HepG2 (cell line): Measurements from ENCODE around the gene ITPK1. TPM values are rescaled to one million over a fixed set of nuclear protein-coding genes. Genes with fewer than 3 reads are reported as not detected.

Experiments used
- ARNTL ChIP-seq: sonication (generic); formaldehyde crosslinking; IDR thresholded peaks from 2 replicates; pipeline ENCODE4 v1.4.0; 2020; ENCODE audit warnings: mild to moderate bottlenecking, missing genetic modification reagents
- HNF1A ChIP-seq, 2 experiments: sonication (generic) in 1 of 2; formaldehyde crosslinking in 1 of 2; IDR thresholded peaks; 2 replicates each; pipeline versions ENCODE4 v1.4.0 to v1.6.1; 2016 to 2020; ENCODE audit warnings: borderline replicate concordance in 1 of 2, low read depth in 1 of 2, mild to moderate bottlenecking in 1 of 2, missing genetic modification reagents in 1 of 2
- MED1 ChIP-seq: sonication (generic); formaldehyde crosslinking; IDR thresholded peaks from 2 replicates; pipeline ENCODE4 v1.4.0; 2020; ENCODE audit warnings: missing genetic modification reagents
- MLX ChIP-seq: IDR thresholded peaks from 2 replicates; pipeline ENCODE4 v1.6.1; 2016
- NCOA1 ChIP-seq: sonication (generic); formaldehyde crosslinking; IDR thresholded peaks from 2 replicates; pipeline ENCODE4 v1.9.0; 2021; ENCODE audit warnings: missing genetic modification reagents
- TAF15 ChIP-seq: fragments of 200-400 bp; formaldehyde crosslinking; IDR thresholded peaks from one replicate; pipeline ENCODE4 v1.6.1; 2018; ENCODE audit warnings: mild to moderate bottlenecking, low read depth, low read length; ENCODE audit not compliant: poor library complexity, severe bottlenecking
- USF2 ChIP-seq, 2 experiments: sonication (generic) in 1 of 2; formaldehyde crosslinking in 1 of 2; IDR thresholded peaks; 2 replicates each; pipeline versions ENCODE4 v1.5.1 to v1.6.1; 2011 to 2020; ENCODE audit warnings: borderline replicate concordance in 1 of 2, low read depth in 1 of 2, low read length in 1 of 2, mild to moderate bottlenecking in 1 of 2, missing genetic modification reagents in 1 of 2, moderate library complexity in 1 of 2
- ZNF24 ChIP-seq: fragments of 450-650 bp; IDR thresholded peaks from 2 replicates; pipeline ENCODE4 v1.6.1; 2017; ENCODE audit warnings: antibody characterized with exemption, mild to moderate bottlenecking
- ZNF407 ChIP-seq: sonication (generic); formaldehyde crosslinking; IDR thresholded peaks from one replicate; pipeline ENCODE4 v1.5.1; 2020; ENCODE audit warnings: mild to moderate bottlenecking, missing genetic modification reagents; ENCODE audit errors: not compliant biosample characterization
- ZNF737 ChIP-seq: sonication (generic); formaldehyde crosslinking; IDR thresholded peaks from 2 replicates; pipeline ENCODE4 v1.5.0; 2020; ENCODE audit warnings: missing genetic modification reagents, mild to moderate bottlenecking, borderline replicate concordance
- polyA plus RNA-seq, 8 experiments: library from polyadenylated mRNA; depleted of rRNA in 3 of 8; stranded (reverse) in 7 of 8; unstranded in 1 of 8; fragments of >200 nt; fragmentation: Illumina TruSeq in 4 of 8; extraction: Trizol in 4 of 8; gene quantifications; 2 replicates each; pipeline versions ENCODE4 v1.2.1 to v1.2.3, GENCODE V29; 2011 to 2016; ENCODE audit warnings: low read depth in 4 of 8, missing spikeins in 1 of 8, mixed read lengths in 1 of 8; ENCODE audit not compliant: insufficient read depth in 1 of 8
- total RNA-seq, 5 experiments: library from RNA; depleted of rRNA; stranded (reverse); fragments of >200 nt; fragmentation: Illumina TruSeq; extraction: Trizol; gene quantifications; 2 replicates each; pipeline ENCODE4 v1.2.3, GENCODE V29; 2016; ENCODE audit warnings: low read depth in 1 of 5

ITPK1 gene
- total and polyA plus RNA-seq, 2 of the 13 experiments (the other 11 are each of a cell fraction or from before 2014, with no cell fraction given) = 20.5 to 47.5 TPM

GRCh38 chr14:92922883-92923743, 192.6 kb downstream of the ITPK1 start, which contains the start of gene CHGA (continued):
- TF ChIP-seq ZNF407 (CRISPR knock-in tag) (peak; percentile 38), MED1 (peak; percentile 59), MLX (CRISPR knock-in tag) (no peak), ZNF737 (CRISPR knock-in tag) (no peak), TAF15 (no peak), NCOA1 (CRISPR knock-in tag) (0 out of 2 replicates have a peak, but pooled peaks have one; percentile 44), ARNTL (peak; percentile 70), USF2 (IDR thresholded peaks at IDR 0.05; ENCODE audit: low read depth, low read length) (no peak), USF2 (CRISPR knock-in tag; IDR thresholded peaks at IDR 0.05; ENCODE audit: borderline replicate concordance) (no peak), ZNF24 (no peak), HNF1A (IDR thresholded peaks at IDR 0.05; ENCODE audit: low read depth) (no peak), HNF1A (CRISPR knock-in tag; IDR thresholded peaks at IDR 0.05; ENCODE audit: borderline replicate concordance) (no peak)
